Activated naive CD4-positive, alpha-beta T cell treated with anti-CD3 and anti-CD28 coated beads, Interleukin-2, amount 50 U/mL, for 16 hours (primary cell): ENCODE results near the gene TOR2A.
A peak's percentile ranks its signal among the peaks of the same experiment; 100 is the strongest.
"Not testable (repeated sequence)": the region's sequence is repeated elsewhere in the genome, so short reads cannot be mapped to it uniquely, and the experiment has no call there.

Experiments used
- DNase-seq: peaks from one replicate; pipeline ENCODE4 v3.0.0-alpha.2; 2020

Gene TOR2A

DNA sequence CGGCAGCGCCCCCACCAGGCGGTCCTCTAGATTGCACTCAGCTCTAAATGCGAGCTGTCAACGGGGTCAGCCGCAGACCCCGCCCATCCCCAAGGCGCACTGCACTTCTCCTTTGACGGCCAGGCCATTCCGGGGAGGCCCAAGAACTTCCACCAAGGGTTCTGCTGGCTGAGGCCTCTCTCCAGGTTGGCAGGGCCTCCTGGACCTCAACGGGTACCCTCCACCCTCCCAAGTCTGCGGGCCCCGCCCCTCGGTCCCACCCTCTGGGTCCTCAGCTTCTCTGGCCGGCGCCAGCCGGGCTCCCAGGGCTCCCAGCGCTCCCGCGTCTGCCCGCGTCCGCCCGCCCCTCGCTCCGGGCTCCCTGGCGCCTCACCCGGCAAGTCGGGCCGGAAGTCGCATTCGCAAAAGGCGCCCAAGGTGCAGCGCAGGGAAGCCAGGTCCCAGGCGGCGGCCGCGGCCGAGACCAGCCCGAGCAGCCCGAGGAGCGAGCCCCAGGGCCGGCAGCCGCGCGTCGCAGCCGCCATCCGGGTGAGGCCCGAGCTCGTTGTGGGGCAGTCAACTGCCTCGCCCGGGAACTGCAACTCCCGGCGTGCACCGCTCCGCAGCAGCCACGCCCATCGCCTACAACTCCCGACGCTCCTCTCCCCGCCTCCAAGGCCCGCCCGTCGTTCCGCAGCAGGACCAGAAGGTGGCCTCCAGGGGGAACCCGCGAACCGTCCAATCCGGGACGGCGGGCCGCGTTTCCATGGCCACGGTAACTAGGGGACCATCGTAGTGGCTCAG, at the start of gene TOR2A:
Gene TOR2A (minus strand): TSS at position 548 of the 783 bp plus-strand sequence. CDS start 24 bp downstream, at position 524.
- DNase-seq, result peak; percentile 98

DNA sequence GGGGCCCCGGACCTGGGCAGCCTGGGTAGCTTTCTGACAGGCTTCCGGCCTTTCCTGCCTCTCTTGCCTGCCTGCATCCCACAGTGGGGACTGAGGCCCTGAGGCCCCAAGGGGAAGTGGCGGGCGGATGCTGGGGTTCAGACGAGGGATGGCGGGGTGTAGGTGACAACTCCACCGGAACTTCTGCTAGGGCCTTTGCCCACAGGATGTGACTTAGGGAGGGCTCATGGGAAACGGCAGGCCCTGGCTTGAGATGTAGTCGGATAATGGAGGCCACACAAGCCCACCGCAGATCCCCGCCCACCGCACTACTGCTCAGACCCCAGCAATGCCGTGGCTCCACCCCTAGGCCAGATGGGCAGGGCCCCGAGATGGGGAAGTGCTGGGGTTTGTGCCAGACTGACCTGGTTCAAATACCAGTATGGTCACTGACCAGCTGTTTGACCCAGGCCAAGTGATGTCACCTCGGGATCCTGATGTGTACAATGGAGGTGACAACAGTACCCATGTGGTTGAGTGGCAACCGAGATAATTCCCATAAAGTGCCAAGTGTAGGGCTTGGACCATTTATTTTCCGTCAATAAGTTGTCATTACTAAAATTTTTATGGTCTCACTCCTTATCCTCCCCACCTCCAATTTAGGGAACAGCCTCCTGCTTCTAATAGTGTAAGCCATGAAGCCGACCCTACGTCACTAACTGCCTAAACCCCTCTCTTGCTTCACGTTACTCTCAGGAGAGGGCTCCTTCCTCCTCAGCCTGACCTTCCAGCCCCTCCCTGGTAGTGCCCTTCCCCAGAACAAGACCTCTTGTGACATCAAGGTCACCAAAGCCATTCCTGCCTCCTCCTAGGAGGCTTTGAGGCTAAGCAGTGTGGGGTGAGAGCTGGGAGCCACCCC, 48.3 kb upstream of the TOR2A start:
- DNase-seq, result peak; percentile 48

DNA sequence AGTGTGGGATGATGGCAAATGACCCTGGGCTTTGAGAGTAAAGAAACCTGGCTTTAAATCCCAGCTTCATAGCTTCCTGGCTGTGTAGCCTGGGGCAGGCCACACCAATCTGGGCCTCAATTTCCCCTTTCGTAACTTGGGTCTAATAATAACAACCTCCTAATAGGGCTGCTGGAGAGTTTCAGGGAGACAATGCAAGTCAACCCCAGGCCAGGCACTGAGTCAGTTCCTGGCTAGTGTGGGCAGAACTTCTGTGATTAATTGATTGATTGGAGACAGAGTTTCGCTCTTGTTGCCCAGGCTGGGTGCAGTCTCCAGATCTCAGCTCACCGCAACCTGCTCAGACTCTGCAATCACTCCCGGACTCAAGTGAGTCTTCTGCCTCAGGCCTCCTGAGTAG, 46.7 kb upstream of the TOR2A start:
- DNase-seq, result no peak

DNA sequence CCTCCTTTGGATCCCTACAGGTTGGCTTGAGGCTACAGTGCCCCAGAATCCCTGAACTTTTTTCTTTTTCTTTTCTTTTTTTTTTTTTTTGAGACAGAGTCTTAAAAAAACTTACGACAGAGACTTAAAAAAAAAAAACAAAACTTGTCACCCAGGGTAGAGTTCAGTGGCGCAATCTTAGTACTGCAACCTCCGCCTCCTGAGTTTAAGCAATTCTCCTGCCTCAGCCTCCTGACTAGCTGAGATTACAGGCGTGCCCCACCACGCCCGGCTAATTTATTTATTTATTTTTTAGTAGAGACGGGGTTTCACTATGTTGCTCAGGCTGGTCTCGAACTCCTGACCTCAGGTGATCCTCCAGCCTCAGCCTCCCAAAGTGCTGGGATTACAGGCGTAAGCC, 45.8 kb upstream of the TOR2A start:
- not testable (repeated sequence) for DNase-seq

DNA sequence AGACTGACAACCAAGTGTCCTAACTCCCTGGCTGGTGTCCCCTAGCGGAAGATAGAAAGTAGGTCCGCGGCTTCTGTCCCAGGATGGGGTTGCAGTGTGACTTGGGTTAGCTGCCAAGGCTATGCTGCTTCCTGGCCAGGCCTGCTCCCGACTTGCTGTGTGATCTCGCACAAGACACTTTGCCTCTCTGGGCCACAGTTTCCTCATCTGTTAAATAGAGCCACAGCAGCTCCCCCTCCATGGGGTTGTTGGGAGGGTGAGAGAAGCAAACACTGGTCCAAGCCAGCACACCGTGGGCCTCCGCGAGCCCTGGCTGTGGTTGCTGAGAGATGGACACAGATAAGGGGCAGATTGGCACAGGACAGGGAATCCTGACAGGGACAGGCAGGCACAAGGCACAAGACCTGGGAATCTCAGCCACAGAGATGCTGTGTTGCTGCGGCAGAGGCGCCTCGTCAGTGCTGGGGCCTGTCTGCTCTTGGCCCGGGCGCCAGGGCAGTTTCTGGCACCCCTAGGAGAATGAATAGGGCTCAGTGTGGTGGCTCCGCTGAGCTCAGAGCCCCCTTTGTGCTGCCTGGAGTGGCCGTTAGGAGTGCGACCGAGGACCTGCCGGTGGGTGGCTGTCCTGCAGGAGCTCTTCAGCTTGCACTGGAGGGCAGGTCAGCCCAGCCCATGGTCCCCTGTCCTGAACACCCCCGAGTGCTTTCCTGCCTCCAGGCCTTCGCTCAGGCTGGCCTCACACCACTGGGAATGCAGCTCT, 45.2 kb upstream of the TOR2A start:
- no peak for DNase-seq

DNA sequence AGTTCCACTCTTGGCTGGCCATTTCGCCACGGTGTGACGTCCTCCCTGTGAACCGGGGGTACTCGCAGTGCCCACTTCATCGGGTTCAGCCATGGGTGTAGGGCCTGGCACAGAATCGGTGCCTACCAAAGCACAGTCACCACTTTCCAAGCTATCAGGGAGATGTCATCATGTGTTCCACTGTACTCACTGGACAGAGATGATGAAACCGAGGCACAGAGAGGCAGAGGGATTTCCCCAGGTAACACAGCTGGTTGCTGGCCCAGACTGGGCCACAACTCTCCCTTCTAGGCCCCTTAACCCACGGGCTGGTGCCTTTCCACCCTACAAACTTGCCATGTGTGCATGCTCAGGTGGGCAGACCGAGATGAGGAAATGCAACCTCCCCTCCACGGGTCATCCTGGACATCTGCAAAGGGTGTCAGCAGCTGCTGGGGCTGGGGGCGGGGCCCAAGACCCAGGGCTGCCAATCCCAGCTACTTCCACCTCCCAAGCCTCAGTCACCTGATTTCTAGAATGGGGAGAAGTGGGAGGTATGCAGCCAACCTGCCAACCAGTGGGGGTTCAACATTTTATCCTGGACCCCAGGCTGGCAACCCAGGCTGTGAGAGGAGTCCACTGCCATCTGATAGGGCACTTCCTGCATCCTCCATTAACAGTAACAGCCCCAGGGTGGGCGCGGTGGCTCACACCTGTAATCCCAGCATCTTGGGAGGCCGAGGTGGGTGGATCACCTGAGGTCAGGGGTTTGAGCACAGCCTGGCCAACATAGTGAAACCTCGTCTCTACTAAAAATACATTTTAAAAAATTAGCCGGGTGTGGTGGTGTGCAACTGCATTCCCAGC, 44.3 kb upstream of the TOR2A start:
- DNase-seq, result peak; percentile 60

DNA sequence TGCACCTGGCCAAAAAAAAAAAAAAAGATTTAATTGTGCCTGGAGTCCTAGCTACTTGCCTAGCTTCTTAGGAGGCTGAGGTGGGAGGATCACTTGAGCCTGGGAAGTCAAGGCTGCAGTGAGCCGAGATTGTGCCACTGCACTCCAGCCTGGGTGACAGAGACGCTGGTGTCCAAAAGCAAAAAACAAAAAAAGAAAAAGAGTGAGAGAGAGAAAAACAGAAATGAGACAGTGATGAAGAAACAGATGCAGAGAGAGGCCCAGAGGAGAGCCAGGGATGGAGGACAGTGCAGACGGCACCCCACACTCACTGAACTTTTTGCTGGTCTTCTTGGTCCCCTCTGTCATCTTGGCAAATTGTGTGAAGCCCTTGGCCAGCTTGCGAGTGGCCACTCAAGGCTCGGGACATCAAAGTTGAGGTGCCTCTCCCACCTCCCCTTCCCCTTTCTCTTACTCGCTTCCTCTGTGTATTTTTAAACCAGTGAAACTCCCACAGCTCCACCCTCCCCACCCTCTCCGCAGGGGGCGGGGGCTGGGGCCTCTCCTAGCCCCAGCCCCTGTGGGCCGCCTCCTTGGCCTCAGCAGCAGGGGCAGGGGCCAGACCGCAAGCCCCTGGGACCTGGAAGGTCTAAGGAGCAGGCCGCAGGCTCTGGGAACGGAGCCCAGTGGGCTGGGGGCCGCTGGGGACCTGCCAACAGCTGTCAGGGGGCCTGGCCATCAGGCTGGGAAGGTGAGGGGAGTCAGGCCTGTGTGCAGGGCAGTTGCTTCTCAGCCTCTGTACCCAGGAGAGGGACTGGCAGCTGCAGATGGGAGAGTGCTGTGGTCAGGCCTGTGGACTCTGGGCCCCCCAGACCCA, 43.4 kb upstream of the TOR2A start, which contains the start of gene SH2D3C:
Gene SH2D3C (minus strand): TSS at position 387 of the 856 bp plus-strand sequence. CDS start 39 bp downstream, at position 348.
- peak; percentile 61 for DNase-seq

DNA sequence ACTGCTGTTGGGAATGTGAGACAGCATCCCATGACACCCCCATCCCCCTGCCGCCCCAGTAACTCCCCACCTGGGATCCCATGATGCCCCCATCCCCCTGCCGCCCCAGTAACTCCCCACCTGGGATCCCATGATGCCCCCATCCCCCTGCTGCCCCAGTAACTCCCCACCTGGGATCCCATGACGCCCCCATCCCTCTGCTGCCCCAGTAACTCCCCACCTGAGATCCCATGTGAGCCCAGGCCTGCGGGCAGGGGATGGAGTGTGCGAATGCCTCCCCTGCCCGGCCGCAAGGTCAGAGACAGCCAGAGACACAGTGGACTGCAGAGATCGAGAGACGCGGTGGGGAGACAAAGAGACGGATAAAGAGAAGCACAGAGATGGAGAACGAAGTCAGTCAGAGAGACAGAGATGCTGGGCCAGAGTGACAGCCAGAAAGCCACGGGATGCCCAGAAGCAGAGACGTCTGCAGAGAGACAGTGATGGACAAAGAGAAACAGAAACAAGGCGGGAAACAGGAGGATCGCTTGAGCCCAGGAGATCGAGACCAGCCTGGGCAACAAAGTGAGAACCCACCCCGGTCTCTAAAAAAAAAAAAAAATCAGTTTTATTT, 42.4 kb upstream of the TOR2A start:
- no peak for DNase-seq

DNA sequence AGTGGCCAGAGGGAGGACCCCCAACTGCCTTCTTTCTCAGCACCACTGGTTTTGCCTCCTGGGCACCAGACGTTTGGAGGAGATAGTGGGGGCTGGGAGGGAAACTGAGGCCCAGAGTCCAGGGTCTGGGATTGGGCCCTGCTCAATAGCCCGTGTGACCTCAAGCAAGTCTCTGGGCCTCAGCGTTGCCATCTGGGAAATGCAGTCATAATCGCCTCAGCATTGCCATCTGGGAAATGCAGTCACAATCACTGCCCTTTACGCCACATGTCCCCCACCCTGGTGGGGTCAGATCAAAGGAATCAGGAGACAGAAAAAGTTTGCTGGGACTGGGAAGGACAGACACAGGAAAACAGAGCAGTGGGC, 41.8 kb upstream of the TOR2A start:
- DNase-seq, result no peak

DNA sequence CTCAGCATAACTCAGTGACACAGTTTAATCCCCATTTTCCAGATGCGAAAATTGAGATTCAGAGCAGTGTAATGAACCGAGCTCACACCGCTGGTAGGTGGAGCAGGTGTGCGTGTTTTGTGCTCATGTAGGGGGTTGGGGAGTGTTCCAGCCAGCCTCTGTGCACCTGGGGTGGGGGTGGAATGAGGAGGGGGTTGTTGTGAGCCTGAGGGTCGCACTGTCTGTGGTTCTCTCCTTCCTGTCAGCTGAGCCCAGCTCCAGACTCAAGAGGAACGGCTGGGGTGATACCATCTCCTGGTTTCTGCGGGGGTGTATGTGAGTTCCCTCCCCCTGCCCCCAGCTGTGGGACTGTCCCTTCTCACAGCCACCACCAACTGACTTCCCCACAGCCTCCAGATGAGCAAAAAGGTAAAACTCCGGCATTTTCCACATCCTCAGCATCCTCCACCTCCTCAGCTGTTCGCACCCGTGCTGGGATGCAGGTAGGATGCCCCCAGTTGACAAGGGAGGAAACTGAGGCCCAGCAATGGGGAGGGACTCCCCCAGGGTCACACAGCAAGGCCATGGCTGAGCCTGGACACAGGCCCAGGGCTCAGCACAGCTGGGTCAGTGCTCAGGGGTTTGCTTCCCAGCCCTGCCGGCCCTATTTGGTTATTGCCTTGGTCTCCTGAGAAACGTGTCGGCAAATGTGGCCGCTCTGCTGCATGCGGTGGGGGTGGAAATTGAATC, 41.3 kb upstream of the TOR2A start:
- peak; percentile 76 for DNase-seq

DNA sequence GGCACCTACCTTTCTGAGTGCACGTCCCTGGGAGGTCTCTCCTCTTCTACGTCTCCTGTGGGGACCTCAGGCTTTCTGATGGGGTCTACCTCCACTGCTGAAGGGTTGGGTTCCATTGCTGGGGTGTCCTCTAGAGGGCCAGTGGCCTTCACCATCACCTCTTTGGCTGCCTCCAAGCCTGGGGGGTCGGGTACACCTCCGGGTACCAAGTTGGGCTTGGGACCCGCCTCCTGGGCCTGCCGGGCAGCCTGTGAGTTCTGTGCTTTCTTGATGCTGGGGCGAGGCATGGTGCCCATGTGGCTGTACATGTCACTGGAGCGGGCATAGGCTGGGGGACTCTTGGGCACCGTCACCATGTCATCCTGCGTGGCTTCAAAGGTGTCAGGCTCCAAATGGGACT, 38.9 kb upstream of the TOR2A start:
- no peak for DNase-seq

DNA sequence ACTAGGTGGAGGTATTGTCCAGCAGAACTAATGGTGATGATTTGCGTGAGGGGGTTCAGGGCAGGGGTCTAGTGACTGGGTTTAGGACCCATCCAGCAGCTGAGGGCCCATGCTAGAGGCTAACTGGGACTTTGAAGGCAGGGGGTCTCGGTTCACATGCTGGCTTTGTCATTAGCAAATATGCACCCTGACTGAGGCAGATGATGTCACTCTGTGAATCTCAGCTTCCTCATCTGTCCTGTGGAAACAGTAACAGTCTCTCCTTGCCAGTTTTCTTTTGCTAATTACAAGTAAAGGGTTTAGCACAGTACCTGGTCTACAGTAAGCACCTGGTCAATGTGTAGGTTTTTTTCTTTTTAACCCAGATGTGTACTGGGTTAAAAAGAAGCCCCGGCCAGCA, 38.2 kb upstream of the TOR2A start:
- no peak for DNase-seq

DNA sequence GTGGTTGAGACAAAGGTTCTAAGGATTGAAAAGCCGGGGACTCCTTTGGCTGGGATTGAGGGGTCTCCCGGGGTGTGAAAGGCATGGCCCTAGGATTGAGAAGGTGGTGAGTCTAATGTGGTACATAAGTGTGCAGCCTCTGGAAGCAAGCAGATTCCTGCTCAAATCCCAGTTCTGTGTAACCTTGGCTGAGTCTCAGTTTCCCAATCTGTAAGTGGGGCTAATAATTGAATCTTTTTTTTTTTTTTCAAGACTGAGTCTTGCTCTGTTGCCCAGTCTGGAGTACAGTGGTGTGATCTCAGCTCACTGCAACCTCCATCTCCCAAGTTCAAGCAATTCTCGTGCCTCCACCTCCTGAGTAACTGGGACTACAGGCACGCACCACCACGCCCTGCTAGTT, 37.5 kb upstream of the TOR2A start:
- no peak for DNase-seq

DNA sequence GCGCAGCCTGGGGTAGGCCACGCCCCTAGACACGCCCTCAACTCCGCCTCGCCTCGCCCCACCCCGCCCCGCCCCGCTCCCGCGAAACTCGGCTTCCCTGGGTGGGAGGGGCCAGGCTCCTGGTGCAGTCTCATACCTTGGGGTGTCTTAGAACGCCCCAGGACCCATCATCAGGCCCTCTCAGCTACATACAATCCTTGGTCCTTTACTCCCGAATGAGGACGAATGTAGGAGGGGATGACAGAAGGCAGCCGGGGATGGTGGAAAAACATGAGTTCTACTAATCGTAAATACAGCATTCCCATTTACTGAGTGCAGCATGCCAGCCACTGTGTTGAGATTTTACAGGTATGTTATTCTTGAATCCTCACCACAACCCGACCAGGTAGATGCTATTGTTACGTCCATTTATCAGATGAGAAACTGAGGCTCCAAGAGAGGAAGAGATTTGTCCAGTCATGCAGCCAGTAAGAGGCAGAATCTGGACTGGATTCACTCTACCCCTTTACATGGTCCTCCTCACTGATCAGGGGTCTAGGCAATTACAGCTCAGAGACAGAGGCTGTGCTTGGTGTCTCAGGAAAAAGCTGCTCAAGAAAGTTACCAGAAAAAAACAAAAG, 36.6 kb upstream of the TOR2A start:
- no peak for DNase-seq

DNA sequence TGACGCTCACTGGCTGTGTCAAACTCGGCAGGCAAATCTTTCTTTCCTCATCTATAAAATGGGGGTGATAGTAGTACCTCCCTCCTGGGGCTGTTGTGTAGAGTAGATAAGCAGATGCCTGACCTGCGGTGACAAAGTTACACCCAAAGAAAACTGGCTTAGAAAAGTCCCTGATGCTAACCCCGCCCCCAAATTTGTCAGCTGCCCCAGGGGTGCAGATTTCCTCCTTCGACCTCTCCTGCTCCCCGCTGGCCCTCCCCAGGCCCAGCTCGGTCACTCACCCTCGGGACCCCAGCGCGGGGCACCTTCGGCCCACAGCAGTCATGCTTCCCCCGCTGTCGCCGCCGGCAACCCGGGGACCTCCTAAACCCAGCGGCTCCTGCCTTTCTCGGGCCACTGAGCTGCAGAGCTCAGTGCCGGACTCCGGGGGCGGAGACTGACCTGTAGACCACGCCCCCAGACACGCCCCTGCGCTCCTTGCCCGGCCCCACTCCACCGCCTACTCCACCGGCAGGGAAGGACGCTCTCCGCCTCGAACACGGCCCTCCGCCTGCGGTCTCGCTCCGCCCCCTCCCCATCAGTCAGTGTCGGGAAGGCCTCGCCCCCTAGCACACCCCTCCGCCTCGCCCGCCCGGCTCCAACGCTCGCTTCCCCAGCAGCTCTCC, 35.9 kb upstream of the TOR2A start:
- peak; percentile 95 for DNase-seq

DNA sequence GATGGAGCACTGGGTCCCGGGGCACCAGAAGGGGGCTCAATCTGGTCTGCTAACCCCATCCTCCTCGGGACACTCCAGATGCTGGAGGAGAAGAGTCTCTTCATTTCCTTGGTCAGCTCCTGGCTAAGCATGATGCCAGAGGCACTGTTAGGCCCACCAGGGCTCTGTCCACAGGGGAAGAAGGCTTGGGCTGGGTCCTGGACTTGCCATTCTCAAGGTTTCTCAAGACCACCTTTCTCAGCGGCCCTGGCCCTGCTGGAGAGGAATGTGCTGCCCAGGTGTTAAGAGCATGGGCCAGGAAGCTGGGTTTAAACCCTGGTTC, 35.5 kb upstream of the TOR2A start:
- no peak for DNase-seq

DNA sequence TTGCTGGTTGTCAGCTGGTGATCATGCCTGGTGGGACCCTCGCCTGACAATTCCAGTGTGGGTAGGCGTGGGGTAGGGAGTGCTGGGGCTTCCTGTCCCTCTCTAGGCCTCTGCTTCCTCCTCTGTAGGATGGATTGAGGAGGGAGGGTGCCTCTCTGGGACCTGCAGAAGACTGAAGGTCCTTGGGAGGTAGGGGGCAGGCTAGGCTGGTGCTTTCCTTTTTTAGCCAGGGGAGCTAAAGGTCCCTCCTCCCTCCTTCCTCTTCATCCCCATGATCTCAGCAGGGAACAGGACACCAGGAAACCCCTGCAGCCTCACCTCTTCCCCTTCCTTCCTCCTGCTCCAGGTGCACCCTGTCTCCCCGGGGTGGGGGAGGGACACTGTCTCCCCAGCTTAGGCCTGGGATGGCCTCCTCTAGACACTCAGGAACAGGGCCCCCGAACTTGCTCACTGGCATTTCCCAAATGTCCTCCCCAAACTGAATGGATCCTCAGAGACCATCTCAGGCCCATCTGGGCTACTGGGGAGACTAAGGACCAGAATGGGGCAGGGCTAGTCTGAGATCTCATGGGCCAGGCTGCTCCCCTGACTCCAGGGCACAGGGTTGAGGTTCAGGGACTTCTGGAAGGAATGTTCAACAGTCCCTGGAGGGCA, 35.0 kb upstream of the TOR2A start:
- no peak for DNase-seq

DNA sequence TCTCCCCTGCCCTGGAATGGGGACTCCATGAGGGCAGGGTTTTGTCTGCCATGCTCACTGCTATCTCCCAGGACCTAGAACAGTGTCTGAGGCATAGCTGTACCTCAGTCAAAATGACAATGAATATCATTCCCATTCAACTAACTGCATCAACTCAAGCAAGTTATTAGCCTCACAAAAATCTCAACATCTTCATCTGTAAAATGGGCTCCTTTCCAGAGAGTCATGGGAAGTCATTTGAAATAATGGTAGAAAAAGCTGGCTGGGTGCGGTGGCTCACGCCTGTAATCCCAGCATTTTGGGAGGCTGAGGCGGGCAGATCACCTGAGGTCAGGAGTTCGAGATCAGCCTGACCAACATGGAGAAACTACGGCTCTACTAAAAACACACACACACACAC, 34.0 kb upstream of the TOR2A start:
- DNase-seq, result no peak

DNA sequence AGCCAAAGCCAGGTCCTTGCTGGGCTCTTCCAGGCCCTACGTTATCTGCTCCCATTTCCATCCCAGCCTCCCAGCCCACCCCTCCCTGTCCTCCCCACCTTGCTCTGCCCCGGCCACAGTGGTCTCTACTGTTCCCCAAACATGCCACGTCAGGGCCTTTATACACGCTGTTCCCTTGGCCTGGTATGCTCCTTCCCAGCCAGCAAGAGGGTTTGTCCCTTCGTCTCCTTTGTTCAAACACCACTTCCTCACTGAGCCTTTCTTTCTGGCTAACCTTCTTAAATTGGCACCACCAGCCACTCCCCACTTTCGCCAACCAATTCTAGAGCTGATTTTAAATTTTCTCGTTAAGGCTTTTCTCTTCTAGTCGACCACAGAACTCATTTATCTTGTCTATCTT, 33.6 kb upstream of the TOR2A start:
- DNase-seq, result no peak
